Inflammatory macrophage treated with lipopolysaccharide for 4 hours (primary cell): ENCODE results near the gene TTLL7.

ENCODE experiments used
- DNase-seq: peaks from one replicate; pipeline ENCODE4 v3.0.0-alpha.2; 2020

Gene TTLL7, protein sequence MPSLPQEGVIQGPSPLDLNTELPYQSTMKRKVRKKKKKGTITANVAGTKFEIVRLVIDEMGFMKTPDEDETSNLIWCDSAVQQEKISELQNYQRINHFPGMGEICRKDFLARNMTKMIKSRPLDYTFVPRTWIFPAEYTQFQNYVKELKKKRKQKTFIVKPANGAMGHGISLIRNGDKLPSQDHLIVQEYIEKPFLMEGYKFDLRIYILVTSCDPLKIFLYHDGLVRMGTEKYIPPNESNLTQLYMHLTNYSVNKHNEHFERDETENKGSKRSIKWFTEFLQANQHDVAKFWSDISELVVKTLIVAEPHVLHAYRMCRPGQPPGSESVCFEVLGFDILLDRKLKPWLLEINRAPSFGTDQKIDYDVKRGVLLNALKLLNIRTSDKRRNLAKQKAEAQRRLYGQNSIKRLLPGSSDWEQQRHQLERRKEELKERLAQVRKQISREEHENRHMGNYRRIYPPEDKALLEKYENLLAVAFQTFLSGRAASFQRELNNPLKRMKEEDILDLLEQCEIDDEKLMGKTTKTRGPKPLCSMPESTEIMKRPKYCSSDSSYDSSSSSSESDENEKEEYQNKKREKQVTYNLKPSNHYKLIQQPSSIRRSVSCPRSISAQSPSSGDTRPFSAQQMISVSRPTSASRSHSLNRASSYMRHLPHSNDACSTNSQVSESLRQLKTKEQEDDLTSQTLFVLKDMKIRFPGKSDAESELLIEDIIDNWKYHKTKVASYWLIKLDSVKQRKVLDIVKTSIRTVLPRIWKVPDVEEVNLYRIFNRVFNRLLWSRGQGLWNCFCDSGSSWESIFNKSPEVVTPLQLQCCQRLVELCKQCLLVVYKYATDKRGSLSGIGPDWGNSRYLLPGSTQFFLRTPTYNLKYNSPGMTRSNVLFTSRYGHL

GRCh38 chr1:83998498-83999315, at the start of gene TTLL7:
Gene TTLL7, minus strand, starts transcription at chr1:83999132. Its CDS starts 46,921 bp downstream, at chr1:83952211.
- peak; percentile 65 for DNase-seq

- DNase-seq: no peak
These were observed 43.5 kb upstream of the TTLL7 start for GRCh38 chr1:84042461-84042860.

DNA sequence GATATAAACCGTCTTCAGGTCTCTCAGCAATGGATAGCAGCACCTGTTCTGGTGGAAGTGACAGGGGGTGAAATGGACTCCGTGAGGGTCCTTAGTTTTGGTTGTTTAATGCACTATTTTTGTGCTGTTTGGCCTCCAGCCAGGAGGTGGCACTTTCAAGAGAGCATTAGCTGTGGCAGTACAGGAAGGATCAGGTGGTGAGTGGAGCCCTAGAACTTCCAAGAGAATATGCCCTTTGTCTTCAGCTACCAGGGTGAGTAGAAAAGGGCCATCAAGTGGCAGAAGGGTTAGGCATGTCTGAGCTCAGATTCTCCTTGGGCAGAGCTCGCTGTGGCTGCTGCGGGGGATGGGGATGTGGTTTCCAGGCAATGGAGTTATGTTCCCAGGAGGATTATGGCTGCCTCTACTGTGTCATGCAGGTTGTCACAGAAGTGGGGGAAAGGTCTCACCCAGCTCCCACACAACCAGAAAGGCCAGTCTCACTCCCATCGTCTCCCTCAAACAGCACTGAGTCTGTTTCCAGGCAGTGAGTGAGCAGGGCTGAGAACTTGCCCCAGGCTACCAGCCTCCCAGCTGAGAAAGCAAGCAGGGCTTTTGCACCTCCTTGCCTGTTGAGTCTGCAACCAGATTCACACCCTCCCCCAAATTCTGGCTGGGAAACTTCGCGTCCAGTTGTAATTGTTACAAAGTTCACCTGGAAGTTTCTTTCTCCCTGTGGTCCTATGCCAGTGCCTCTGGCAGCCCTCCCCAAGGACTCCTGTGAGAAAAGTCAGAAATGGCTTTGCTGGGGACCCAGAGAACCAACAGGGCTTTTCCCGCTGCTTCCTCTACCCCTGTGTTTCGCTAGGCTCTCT, 39.1 kb upstream of the TTLL7 start:
- DNase-seq: no peak

- no peak for DNase-seq
These were observed 32.9 kb upstream of the TTLL7 start for GRCh38 chr1:84031802-84032327.

DNA sequence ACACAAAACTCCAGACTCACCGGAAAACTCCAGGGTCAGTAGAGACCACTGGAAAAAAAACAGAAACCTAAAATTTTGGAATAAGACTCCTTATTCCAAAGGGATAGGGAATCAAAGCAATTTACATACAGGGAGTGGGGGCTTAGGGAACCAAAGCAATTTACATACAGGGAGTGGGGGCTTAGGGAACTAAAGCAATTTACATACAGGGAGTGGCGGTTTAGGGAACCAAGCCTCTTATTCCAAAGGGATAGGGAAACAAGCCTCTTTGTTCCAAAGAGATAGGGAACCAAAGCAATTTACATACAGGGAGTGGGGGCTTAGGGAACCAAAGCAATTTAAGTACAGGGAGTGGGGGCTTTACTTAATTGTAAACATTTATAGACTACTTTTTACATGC, 28.4 kb upstream of the TTLL7 start:
- DNase-seq: no peak

DNA sequence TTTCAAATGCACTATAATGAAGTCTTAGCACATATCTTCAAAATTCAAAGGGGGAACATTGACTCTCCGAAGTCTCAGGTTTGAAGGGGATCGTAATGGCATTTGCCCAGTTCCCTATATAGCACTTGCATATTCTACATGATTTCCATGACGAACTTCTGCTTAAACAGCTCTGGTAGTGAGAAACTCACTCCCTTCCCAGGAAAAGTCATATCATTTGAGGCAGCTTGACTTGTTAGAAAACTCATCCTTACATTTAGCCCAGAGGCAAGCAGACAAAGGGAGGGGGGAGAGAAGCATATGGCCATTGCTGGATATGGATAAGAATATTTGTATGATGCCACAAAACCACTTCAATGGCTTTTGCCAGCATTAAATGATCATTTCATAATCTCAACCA, 27.0 kb upstream of the TTLL7 start:
- no peak for DNase-seq

DNA sequence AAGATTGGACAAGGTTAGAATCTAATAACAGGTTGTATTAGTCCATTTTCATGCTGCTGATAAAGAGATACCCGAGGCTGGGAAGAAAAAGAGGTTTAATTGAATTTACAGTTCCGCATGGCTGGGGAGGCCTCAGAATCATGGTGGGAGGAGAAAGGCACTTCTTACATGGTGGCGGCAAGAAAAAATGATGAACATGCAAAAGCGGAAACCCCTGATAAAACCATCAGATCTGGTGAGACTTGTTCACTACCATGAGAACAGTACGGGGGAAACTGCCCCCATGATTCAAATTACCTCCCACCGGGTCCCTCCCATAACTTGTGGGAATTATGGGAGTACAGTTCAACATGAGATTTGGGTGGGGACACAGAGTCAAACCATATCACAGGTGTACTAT, 22.9 kb upstream of the TTLL7 start:
- no peak for DNase-seq

GRCh38 chr1:84020151-84020550, 21.2 kb upstream of the TTLL7 start:
- DNase-seq: no peak

GRCh38 chr1:84019217-84019616, 20.3 kb upstream of the TTLL7 start:
- no peak for DNase-seq

DNA sequence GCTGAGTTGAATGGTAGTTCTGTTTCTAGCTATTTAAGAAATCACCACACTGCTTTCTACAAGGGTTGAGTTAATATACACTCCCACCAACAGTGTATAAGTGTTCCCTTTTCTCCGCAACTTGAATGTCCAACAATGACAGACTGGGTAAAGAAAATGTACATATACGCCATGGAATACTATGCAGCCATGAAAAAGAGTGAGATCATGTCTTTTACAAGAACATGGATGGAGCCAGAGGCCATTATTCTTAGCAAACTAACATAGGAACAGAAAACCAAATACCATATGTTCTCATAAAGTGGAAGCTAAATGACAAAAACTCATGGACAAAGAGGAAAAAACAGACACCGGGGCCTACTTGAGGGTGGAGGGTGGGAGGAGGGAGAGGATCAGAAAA, 14.8 kb upstream of the TTLL7 start:
- DNase-seq: no peak

DNA sequence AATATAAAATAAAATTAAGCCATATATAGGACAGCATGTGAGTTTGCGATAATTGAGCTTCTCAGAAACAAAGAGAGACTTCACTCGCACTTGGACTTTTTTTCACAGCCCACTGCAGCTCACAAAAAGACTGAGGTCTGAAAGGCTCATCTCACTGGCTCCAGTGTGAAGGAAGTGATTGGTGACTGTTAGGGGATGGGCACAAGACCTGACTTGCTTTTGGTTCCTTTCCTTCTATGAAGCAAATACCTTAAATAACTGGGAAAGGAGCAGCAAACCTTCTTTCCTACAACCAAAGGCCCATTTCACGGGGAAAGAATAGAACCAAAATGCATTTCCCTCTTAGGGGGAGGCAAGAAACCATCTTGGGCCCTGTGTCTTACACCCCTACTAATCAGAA, 13.1 kb upstream of the TTLL7 start:
- DNase-seq: no peak

DNA sequence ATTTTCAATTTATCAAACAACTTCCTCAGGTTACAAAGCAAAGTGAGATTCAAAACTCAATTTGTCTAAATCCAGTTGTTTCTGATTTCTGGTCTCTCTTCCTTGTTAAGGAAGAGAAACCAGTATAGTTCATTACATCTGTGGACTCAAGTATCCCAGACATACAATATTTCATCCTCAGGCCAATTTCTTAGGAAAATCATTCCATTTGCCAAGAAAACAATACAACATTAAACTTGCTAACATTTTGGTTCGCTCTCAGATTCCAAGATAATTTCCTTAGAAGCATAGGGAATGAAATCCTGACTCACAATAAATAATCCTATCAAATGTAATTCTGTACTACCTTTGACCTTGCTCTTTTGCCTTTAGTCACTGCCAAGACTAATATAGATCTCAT, 11.2 kb upstream of the TTLL7 start:
- no peak for DNase-seq

GRCh38 chr1:84008631-84009030, 9.7 kb upstream of the TTLL7 start:
- DNase-seq: no peak

GRCh38 chr1:84006591-84006990, 7.7 kb upstream of the TTLL7 start:
- no peak for DNase-seq

- no peak for DNase-seq
These were observed 2.6 kb upstream of the TTLL7 start for GRCh38 chr1:84001501-84001900.

DNA sequence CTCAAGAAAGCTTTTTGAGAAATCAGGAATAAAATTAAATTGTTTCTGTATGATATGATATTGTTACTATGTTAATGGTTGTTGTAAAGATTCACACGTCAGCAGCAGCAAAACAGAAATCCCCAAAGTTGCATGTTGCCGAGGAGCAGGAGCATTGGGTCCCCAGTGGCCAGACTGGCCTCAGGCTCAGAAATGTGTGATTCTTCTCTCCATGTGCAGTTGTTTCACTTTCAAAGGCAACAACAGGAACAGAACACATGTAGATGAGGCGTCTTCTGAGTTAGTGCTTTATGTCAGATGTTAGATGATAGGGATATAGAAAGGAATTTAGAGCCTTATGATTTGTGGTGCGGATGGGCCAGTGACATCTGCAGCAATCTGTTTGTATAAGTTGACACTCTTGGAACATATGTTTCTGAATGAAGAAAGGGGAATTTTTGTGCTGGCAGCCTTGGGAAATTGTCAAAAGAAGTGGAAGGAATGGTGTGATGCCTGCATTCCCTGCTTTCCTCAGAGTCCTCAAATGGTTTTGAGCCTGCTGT, 2.1 kb upstream of the TTLL7 start:
- DNase-seq: no peak

- no peak for DNase-seq
These were observed 1.4 kb upstream of the TTLL7 start for GRCh38 chr1:84000196-84000885.

- DNase-seq: peak; percentile 60
These were observed 436 bp upstream of the TTLL7 start for GRCh38 chr1:83999316-83999819.

- DNase-seq: no peak
These were observed 781 bp downstream of the TTLL7 start for GRCh38 chr1:83998205-83998497.

- DNase-seq: no peak
These were observed 1.3 kb downstream of the TTLL7 start for GRCh38 chr1:83997631-83998030.

- no peak for DNase-seq
These were observed 2.3 kb downstream of the TTLL7 start for GRCh38 chr1:83996621-83997020.
